ENCODE measurements around the gene POLR2L. TPM values are rescaled to one million over a fixed set of nuclear protein-coding genes. Genes with fewer than 3 reads are reported as not detected.

Gene POLR2L
- total and polyA plus RNA-seq, 2 of the 13 experiments (the other 11 are each of a cell fraction or from before 2014, with no cell fraction given), result 104 to 114 TPM

- TF ChIP-seq HNF1A (IDR thresholded peaks at IDR 0.05; ENCODE audit: low read depth) (no peak), HNF1A (CRISPR knock-in tag; IDR thresholded peaks at IDR 0.05; ENCODE audit: borderline replicate concordance) (0 out of 2 replicates have a peak, but pooled peaks have one; percentile 2), ZNF724P (CRISPR knock-in tag; IDR thresholded peaks at IDR 0.05; ENCODE audit: borderline replicate concordance) (peak; percentile 7; the same call in 1 of the 2 replicates), ZNF746 (CRISPR knock-in tag; IDR thresholded peaks at IDR 0.05) (no peak), NFKB2 (CRISPR knock-in tag; IDR thresholded peaks at IDR 0.05; ENCODE audit: borderline replicate concordance) (0 out of 2 replicates have a peak, but pooled peaks have one; percentile 7), ZNF160 (CRISPR knock-in tag; IDR thresholded peaks at IDR 0.05) (0 out of 2 replicates have a peak, but pooled peaks have one; percentile 30), TCF12 (IDR thresholded peaks at IDR 0.05) (no peak), TCF12 (CRISPR knock-in tag; IDR thresholded peaks at IDR 0.05) (0 out of 2 replicates have a peak, but pooled peaks have one; percentile 14), KLF6 (CRISPR knock-in tag; IDR thresholded peaks at IDR 0.05) (no peak), ZBTB34 (CRISPR knock-in tag; IDR thresholded peaks at IDR 0.05) (0 out of 2 replicates have a peak, but pooled peaks have one; percentile 15), NFYB (CRISPR knock-in tag; IDR thresholded peaks at IDR 0.05) (no peak), ZFP36 (IDR thresholded peaks at IDR 0.05; ENCODE audit: borderline replicate concordance, low read depth, low read length, partially characterized antibody) (no peak), ZNF33A (CRISPR knock-in tag; IDR thresholded peaks at IDR 0.05; ENCODE audit: borderline replicate concordance) (no peak), MLXIP (CRISPR knock-in tag; IDR thresholded peaks at IDR 0.05; ENCODE audit: borderline replicate concordance) (peak; percentile 62; the same call in 1 of the 2 replicates), RNF2 (conservative IDR thresholded peaks at IDR 0.05; ENCODE audit: low read depth) (no peak), ZNF766 (CRISPR knock-in tag; IDR thresholded peaks at IDR 0.05; ENCODE audit: borderline replicate concordance) (peak; percentile 31; the same call in 1 of the 2 replicates), RORA (CRISPR knock-in tag; IDR thresholded peaks at IDR 0.05) (no peak), HOXA5 (CRISPR knock-in tag; IDR thresholded peaks at IDR 0.05) (0 out of 2 replicates have a peak, but pooled peaks have one; percentile 8), PAF1 (CRISPR knock-in tag; IDR thresholded peaks at IDR 0.05) (0 out of 2 replicates have a peak, but pooled peaks have one; percentile 45), ELF1 (CRISPR knock-in tag; IDR thresholded peaks at IDR 0.05) (no peak), ZNF619 (CRISPR knock-in tag; IDR thresholded peaks at IDR 0.05) (no peak)
These were observed 354 bp downstream of the POLR2L start (continued) for GRCh38 chr11:841981-842369.
